ENCODE results near the gene DPP6. TPM values are rescaled to one million over a fixed set of nuclear protein-coding genes. Genes with fewer than 3 reads are reported as not detected.

DPP6 gene
- total RNA-seq, 1 donor from 2014 or later, result 2.2 TPM

GRCh38 chr7:154302380-154302779, 250.2 kb downstream of the DPP6 start:
- TF ChIP-seq CTCF (conservative IDR thresholded peaks at IDR 0.05), result no peak
- H3K4me3 Mint-ChIP-seq, result no peak overlapping the region
- H3K4me1 Mint-ChIP-seq, result peaks cover 9% of the 10 kb centered on the region
- no peaks in the 10 kb centered on the region for H3K9me3 Mint-ChIP-seq
- H3K36me3 Mint-ChIP-seq (ENCODE audit: low read depth), result no peaks in the 10 kb centered on the region
- DNase-seq (ENCODE audit: low read depth, low spot score), result no peak
- H3K27ac Mint-ChIP-seq (ENCODE audit: unreplicated experiment), result no peak overlapping the region
- peaks cover 52% of the 10 kb centered on the region for H3K27me3 Mint-ChIP-seq (ENCODE audit: low read depth)

- peak overlapping the region; percentile 78 for H3K4me3 Mint-ChIP-seq
- H3K4me1 Mint-ChIP-seq, result peaks cover 9% of the 10 kb centered on the region
- H3K36me3 Mint-ChIP-seq (ENCODE audit: low read depth), result no peaks in the 10 kb centered on the region
- H3K27me3 Mint-ChIP-seq (ENCODE audit: low read depth), result peaks cover 68% of the 10 kb centered on the region
- no peak for DNase-seq (ENCODE audit: low read depth, low spot score)
- H3K9me3 Mint-ChIP-seq, result no peaks in the 10 kb centered on the region
- no peak for TF ChIP-seq CTCF (conservative IDR thresholded peaks at IDR 0.05)
- no peak overlapping the region for H3K27ac Mint-ChIP-seq (ENCODE audit: unreplicated experiment)
These were observed 252.0 kb downstream of the DPP6 start for GRCh38 chr7:154304231-154304630.

- no peak for TF ChIP-seq CTCF (conservative IDR thresholded peaks at IDR 0.05)
- peak; percentile 3 for DNase-seq (ENCODE audit: low read depth, low spot score)
- Mint-ChIP-seq H3K27me3 (ENCODE audit: low read depth) (peaks cover 76% of the 10 kb centered on the region), H3K4me3 (peak overlapping the region; percentile 79), H3K4me1 (peaks cover 9% of the 10 kb centered on the region), H3K9me3 (no peaks in the 10 kb centered on the region), H3K27ac (ENCODE audit: unreplicated experiment) (no peak overlapping the region), H3K36me3 (ENCODE audit: low read depth) (no peaks in the 10 kb centered on the region)
These were observed 252.8 kb downstream of the DPP6 start for GRCh38 chr7:154304740-154305700.

- H3K27ac Mint-ChIP-seq (ENCODE audit: unreplicated experiment), result no peak overlapping the region
- DNase-seq (ENCODE audit: low read depth, low spot score), result no peak
- no peaks in the 10 kb centered on the region for H3K36me3 Mint-ChIP-seq (ENCODE audit: low read depth)
- no peaks in the 10 kb centered on the region for H3K9me3 Mint-ChIP-seq
- TF ChIP-seq CTCF (conservative IDR thresholded peaks at IDR 0.05), result no peak
- no peak overlapping the region for H3K4me3 Mint-ChIP-seq
- H3K27me3 Mint-ChIP-seq (ENCODE audit: low read depth), result peaks cover 72% of the 10 kb centered on the region
- peaks cover 9% of the 10 kb centered on the region for H3K4me1 Mint-ChIP-seq
These were observed 253.8 kb downstream of the DPP6 start for GRCh38 chr7:154306036-154306435.

GRCh38 chr7:154308928-154309327, 256.7 kb downstream of the DPP6 start:
- no peaks in the 10 kb centered on the region for H3K36me3 Mint-ChIP-seq (ENCODE audit: low read depth)
- H3K4me1 Mint-ChIP-seq, result peaks cover 9% of the 10 kb centered on the region
- no peak overlapping the region for H3K27ac Mint-ChIP-seq (ENCODE audit: unreplicated experiment)
- no peak for DNase-seq (ENCODE audit: low read depth, low spot score)
- H3K4me3 Mint-ChIP-seq, result no peak overlapping the region
- H3K9me3 Mint-ChIP-seq, result no peaks in the 10 kb centered on the region
- H3K27me3 Mint-ChIP-seq (ENCODE audit: low read depth), result peaks cover 69% of the 10 kb centered on the region
- no peak for TF ChIP-seq CTCF (conservative IDR thresholded peaks at IDR 0.05)
